PC-9 (cell line): ENCODE data around the gene UNC13C.

Experiments used
- EZH2 ChIP-seq: fragments of 200-600 bp; sonication (generic); IDR thresholded peaks from 2 replicates; pipeline ENCODE4 v1.8.0; 2017; ENCODE audit warnings: antibody characterized with exemption, low read depth
- TF ChIP-seq, protein P1 (sequence below): fragments of 200-600 bp; sonication (generic); conservative IDR thresholded peaks from 2 replicates; pipeline ENCODE4 v1.6.1; 2017; ENCODE audit warnings: mixed run types, antibody characterized with exemption, mild to moderate bottlenecking, moderate library complexity

DNA sequence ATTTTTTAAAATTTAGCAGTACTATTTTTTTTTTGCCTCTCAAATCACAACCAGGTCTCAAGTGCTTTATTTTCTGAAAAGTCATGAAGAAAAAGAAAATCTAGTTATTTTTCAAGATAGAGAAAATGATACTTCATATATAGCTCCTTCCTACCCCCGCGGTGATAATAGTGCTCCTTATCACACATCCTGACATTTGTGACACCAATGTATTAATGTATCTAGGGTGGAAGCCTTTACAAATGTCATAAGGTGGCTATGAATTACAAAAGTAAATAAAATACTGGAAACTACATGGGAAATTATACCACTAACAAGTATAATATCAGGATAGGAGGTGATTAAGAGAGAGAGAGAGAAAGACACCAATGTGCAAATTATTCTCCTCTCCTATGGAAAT, 582.2 kb downstream of the UNC13C start:
- TF ChIP-seq, protein P1, sequence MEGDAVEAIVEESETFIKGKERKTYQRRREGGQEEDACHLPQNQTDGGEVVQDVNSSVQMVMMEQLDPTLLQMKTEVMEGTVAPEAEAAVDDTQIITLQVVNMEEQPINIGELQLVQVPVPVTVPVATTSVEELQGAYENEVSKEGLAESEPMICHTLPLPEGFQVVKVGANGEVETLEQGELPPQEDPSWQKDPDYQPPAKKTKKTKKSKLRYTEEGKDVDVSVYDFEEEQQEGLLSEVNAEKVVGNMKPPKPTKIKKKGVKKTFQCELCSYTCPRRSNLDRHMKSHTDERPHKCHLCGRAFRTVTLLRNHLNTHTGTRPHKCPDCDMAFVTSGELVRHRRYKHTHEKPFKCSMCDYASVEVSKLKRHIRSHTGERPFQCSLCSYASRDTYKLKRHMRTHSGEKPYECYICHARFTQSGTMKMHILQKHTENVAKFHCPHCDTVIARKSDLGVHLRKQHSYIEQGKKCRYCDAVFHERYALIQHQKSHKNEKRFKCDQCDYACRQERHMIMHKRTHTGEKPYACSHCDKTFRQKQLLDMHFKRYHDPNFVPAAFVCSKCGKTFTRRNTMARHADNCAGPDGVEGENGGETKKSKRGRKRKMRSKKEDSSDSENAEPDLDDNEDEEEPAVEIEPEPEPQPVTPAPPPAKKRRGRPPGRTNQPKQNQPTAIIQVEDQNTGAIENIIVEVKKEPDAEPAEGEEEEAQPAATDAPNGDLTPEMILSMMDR, result no peak
- TF ChIP-seq EZH2, result no peak
